ENCODE results near the gene SLC7A8.

- no peak for TF ChIP-seq POLR2A (IDR thresholded peaks at IDR 0.05)
- TF ChIP-seq, protein P1, sequence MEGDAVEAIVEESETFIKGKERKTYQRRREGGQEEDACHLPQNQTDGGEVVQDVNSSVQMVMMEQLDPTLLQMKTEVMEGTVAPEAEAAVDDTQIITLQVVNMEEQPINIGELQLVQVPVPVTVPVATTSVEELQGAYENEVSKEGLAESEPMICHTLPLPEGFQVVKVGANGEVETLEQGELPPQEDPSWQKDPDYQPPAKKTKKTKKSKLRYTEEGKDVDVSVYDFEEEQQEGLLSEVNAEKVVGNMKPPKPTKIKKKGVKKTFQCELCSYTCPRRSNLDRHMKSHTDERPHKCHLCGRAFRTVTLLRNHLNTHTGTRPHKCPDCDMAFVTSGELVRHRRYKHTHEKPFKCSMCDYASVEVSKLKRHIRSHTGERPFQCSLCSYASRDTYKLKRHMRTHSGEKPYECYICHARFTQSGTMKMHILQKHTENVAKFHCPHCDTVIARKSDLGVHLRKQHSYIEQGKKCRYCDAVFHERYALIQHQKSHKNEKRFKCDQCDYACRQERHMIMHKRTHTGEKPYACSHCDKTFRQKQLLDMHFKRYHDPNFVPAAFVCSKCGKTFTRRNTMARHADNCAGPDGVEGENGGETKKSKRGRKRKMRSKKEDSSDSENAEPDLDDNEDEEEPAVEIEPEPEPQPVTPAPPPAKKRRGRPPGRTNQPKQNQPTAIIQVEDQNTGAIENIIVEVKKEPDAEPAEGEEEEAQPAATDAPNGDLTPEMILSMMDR (IDR thresholded peaks at IDR 0.05): no peak
Measured at GRCh38 chr14:23162005-23162404, 21.5 kb downstream of the SLC7A8 start.

Measured in testis (tissue), 2 donors.